Mononuclear cell (primary cell): ENCODE results near the gene GALNS. TPM values are rescaled to one million over a fixed set of nuclear protein-coding genes. Genes with fewer than 3 reads are reported as not detected.
"Not testable (repeated sequence)": the region's sequence is repeated elsewhere in the genome, so short reads cannot be mapped to it uniquely, and the experiment has no call there.

Source experiments
- H3K27me3 ChIP-seq: 2 replicates; pipeline ENCODE4 v1.6.0; 2011; ENCODE audit warnings: low read length, control low read depth; ENCODE audit not compliant: insufficient read depth
- H3K4me1 ChIP-seq: 2 replicates; pipeline ENCODE4 v1.5.1; 2011; ENCODE audit warnings: mild to moderate bottlenecking, low read length, control low read depth; ENCODE audit not compliant: insufficient read depth
- H3K4me3 ChIP-seq: 2 replicates; pipeline ENCODE4 v1.5.1; 2011; ENCODE audit warnings: mild to moderate bottlenecking, low read length, moderate library complexity
- H3K9me3 ChIP-seq: 2 replicates; pipeline ENCODE4 v1.5.1; 2011; ENCODE audit warnings: low read depth, mild to moderate bottlenecking, control low read depth, low read length
- total RNA-seq: library from RNA; depleted of rRNA; stranded (reverse); fragments of >200 nt; gene quantifications from one replicate; pipeline ENCODE4 v1.2.3, GENCODE V29; 2012

The GALNS gene
- total RNA-seq, 1 donor: 21.6 TPM

GRCh38 chr16:88894681-88895300 is 38.0 kb upstream of the GALNS start:
- no peaks in the 10 kb centered on the region for H3K9me3 ChIP-seq
- no peaks in the 10 kb centered on the region for H3K4me1 ChIP-seq
- no peaks in the 10 kb centered on the region for H3K27me3 ChIP-seq
- H3K4me3 ChIP-seq: no peak overlapping the region

GRCh38 chr16:88894266-88894665 is 37.5 kb upstream of the GALNS start:
- not testable (repeated sequence) for H3K9me3 ChIP-seq, H3K4me1 ChIP-seq, H3K27me3 ChIP-seq, H3K4me3 ChIP-seq

DNA sequence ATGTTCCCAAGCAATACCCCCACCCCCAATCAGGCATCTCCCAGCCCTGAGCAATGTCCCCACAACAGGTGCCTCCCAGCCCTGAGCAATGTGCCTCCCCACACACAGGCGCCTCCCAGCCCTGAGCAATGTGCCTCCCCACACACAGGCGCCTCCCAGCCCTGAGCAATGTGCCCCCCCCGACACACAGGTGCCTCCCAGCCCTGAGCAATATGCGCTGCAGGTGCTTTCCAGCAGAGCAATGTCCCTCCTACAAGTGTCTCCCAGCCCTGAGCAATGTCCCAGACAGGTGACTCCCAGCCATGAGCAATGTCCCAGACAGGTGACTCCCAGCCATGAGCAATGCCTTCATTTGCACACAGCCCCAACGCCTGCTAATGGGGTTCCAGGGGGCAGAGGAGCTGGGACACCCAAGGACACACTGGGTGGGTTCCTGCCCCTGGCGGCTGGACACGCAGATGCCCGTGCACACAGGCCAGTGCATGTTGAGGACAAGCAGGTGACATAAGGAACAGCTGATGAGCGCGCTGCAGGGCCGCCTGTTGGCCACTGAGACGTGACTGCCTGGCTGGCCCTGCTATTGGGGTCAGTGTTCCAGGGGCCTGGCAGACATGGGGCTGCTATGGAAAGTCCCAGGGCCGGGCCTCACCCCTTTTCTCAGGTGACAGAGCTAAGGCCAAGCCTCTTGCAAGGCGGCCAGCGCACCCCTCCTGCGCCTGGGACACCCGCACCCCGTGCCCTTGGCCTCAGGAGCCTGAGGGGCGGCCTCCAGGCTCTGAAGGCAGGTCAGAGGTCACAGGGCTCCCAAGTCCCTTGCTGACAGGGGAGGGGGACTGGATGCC is 36.6 kb upstream of the GALNS start:
- H3K27me3 ChIP-seq: no peaks in the 10 kb centered on the region
- H3K4me1 ChIP-seq: no peaks in the 10 kb centered on the region
- H3K9me3 ChIP-seq: no peaks in the 10 kb centered on the region
- H3K4me3 ChIP-seq: no peak overlapping the region

GRCh38 chr16:88892065-88892464 is 35.3 kb upstream of the GALNS start:
- no peaks in the 10 kb centered on the region for H3K9me3 ChIP-seq
- no peaks in the 10 kb centered on the region for H3K4me1 ChIP-seq
- H3K27me3 ChIP-seq: no peaks in the 10 kb centered on the region
- no peak overlapping the region for H3K4me3 ChIP-seq

DNA sequence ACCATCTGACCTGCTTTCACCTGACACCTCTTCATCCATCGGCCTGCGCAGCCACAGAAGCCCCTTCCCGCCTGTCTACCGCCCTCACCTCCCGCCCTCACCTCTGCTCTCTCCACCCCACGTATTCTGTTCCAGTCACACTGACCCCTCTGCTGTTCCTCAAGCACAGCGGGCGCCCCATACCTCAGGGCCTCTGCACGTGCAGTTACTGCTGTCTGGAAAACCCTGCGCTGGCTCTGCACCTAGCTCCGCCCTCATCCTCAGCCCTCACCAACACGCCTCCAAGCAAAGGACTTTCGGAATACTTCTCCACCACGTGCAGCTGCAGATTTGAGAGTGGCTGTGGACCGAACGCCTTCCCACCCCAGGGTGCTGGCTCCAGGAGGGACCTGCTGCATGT is 34.3 kb upstream of the GALNS start:
- no peak overlapping the region for H3K4me3 ChIP-seq

GRCh38 chr16:88889702-88890352 is 33.1 kb upstream of the GALNS start:
- not testable (repeated sequence) for H3K27me3 ChIP-seq, H3K4me1 ChIP-seq, H3K4me3 ChIP-seq, H3K9me3 ChIP-seq

More for the DNA sequence above, 34.3 kb upstream of the GALNS start:
- Histone ChIP-seq H3K9me3 (no peaks in the 10 kb centered on the region), H3K4me1 (no peaks in the 10 kb centered on the region), H3K27me3 (no peaks in the 10 kb centered on the region)

GRCh38 chr16:88888461-88889387 is 32.0 kb upstream of the GALNS start:
- H3K4me1 ChIP-seq: no peaks in the 10 kb centered on the region
- no peaks in the 10 kb centered on the region for H3K27me3 ChIP-seq
- no peak overlapping the region for H3K4me3 ChIP-seq
- H3K9me3 ChIP-seq: no peaks in the 10 kb centered on the region

GRCh38 chr16:88888057-88888456 is 31.3 kb upstream of the GALNS start:
- Histone ChIP-seq H3K4me1 (no peaks in the 10 kb centered on the region), H3K9me3 (no peaks in the 10 kb centered on the region), H3K27me3 (no peaks in the 10 kb centered on the region), H3K4me3 (no peak overlapping the region)

DNA sequence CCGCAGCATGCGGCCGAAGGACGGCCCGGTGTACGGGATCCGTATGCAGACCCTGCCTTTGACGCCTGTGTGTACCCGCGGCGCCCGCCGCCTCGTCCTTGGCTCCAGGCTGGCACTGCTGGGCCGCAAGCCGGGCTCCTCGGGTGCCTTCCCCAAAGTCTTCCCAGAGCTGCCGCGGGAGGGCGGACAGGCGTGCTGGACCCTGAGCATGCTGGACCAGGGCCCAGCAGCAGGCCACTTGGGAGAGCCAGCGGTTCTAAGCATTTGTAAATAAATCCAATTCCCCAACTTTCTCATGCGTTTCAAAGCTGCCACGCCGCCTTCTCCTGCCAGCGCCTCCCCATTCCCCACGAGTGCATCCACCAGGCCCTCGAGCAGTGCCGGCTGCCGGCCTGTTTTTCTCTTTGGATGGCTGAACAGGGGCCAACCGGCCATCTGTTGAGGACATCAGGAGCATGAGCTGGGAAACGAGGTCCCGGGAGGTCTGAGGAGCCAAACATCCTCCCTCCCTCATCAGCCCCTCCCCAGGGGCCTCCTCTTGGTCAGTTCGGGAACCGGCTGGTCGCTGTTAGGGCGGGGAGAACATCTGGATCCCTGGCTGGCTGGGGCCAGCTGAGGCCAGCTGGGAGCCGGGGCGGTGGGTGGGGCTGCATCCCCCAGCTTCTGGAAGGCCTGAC is 30.2 kb upstream of the GALNS start:
- H3K27me3 ChIP-seq: no peaks in the 10 kb centered on the region
- peaks cover 3% of the 10 kb centered on the region for H3K4me1 ChIP-seq
- no peak overlapping the region for H3K4me3 ChIP-seq
- H3K9me3 ChIP-seq: no peaks in the 10 kb centered on the region

DNA sequence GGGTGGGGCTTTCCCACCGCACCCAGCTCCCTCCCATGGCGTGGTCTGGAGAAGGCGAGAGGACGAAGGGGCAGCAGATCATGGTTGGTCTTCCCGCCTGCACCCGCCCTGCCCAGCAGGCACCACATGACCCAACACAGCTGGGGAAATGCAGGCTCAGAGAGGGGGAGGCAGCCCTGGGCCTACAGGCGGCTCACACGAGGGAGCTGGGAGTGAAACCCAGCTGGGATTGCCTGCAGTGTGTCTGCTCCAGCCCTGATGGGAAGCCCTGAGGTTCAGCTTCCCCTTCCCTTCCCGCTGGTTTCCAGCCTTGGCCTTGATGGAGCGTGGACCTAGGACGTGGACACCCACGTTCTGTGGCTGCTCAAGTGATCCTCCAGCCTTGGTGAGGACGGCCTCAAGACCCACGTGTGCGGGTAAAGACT is 29.7 kb upstream of the GALNS start:
- Histone ChIP-seq H3K27me3 (no peaks in the 10 kb centered on the region), H3K9me3 (no peaks in the 10 kb centered on the region), H3K4me3 (no peak overlapping the region), H3K4me1 (peaks cover 3% of the 10 kb centered on the region)

DNA sequence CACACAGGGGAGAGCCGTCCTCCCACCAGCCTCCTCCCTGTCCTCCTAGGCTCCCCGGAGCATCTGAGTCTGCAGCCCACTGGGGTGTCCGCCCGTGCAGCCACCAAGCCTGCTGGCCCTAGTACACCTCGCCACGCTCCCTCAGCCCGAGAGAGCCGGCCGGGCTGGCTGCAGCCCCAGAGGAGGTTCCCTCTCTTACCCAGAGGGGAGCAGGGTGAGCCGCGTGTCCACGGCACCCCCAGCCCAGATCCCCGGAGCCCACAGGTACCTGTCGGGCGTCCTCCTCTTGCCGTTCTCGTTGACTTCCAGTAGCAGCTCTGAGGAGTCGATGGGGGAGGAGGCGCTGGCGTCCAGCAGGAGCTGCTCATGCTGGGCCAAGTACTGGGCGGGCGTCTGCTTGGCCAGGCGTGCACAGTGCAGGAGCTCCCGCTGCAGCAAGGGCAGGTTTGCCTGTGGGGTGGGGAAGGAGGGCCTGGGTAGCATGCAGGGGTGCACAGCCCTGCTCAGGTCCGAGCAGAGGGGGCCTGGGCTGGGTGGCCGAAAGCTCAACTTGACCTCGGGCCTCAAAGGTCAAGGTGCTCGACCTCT is 29.0 kb upstream of the GALNS start:
- H3K9me3 ChIP-seq: no peaks in the 10 kb centered on the region
- peaks cover 3% of the 10 kb centered on the region for H3K4me1 ChIP-seq
- no peaks in the 10 kb centered on the region for H3K27me3 ChIP-seq
- H3K4me3 ChIP-seq: no peak overlapping the region

DNA sequence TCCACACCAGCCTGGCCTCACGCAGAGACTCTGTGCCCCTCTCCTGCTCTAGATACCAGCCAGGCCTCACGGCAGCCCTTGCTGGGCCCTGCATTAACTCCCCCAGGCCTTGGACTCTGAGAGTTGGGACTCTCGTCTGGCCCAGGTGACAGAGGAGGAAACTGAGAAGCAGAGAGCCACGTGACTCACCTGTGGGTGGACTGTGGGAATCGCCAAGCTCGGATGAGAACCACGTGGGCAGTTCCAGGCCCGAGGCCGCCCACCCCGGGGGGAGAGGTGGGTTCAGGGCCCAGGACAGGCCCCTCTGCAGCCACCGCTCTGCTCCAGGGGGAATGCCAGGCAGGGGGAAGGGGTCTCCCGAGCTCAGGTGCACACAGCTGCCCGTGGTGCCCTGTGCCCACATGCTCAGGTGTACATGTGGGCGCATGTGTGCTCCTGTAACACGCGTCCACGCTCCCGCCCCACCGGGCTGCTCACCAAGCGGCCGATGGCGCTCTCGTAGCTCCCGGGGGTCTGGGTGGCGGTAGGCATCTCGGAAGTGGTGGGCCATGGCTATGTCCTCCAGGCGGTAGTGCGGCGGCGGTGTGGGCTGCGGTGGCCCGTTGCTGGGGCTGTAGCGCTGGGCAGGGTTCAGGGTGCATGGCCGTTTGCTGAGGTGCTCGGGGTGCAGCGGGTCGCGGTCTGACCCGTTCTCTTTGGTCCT is 28.0 kb upstream of the GALNS start:
- no peaks in the 10 kb centered on the region for H3K9me3 ChIP-seq
- H3K4me1 ChIP-seq: peaks cover 3% of the 10 kb centered on the region

DNA sequence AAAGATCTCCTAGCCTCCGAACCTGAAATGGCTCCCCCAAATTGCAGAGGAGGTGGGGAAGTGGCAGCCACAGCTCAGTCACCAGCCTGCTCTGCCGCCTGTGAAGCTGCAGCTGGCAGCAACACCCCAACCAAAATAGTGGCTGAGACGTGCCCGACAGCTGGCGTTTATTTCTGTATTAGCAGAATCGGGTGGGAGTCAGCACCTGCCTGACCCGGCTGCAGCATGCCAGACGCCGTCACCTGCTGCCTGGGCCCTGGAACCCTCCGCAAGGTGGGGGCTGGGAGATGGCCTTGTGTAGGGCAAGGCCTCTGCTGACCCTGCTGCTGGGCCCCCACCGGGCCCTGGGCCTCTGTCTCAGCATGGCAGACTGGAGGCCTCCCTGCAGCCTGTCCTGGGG is 27.2 kb upstream of the GALNS start:
- Histone ChIP-seq H3K4me1 (peaks cover 3% of the 10 kb centered on the region), H3K27me3 (no peaks in the 10 kb centered on the region), H3K9me3 (no peaks in the 10 kb centered on the region), H3K4me3 (no peak overlapping the region)

More for the DNA sequence above, 28.0 kb upstream of the GALNS start:
- Histone ChIP-seq H3K4me3 (no peak overlapping the region), H3K27me3 (no peaks in the 10 kb centered on the region)
